Epithelial cell of proximal tubule (primary cell): ENCODE measurements around the gene NLK. TPM values are rescaled to one million over a fixed set of nuclear protein-coding genes. Genes with fewer than 3 reads are reported as not detected.

Source experiments
- DNase-seq: peaks from one replicate; pipeline ENCODE4 v3.0.0-alpha.2; 2011; ENCODE audit warnings: low read depth
- H3K4me3 ChIP-seq: 2 replicates; pipeline ENCODE4 v1.5.1; 2011; ENCODE audit warnings: low read depth, mild to moderate bottlenecking, low read length
- CTCF ChIP-seq: conservative IDR thresholded peaks from 2 replicates; pipeline ENCODE4 v1.5.1; 2012; ENCODE audit warnings: low read depth, mild to moderate bottlenecking, low read length
- total RNA-seq: library from RNA; depleted of rRNA; stranded (reverse); fragments of >200 nt; gene quantifications from 2 replicates; pipeline ENCODE4 v1.2.3, GENCODE V29; 2015

The NLK gene
- total RNA-seq, 1 donor from 2014 or later: 18.6 TPM

GRCh38 chr17:28160610-28161009, 118.1 kb downstream of the NLK start:
- no peak for DNase-seq
- no peak for TF ChIP-seq CTCF

DNA sequence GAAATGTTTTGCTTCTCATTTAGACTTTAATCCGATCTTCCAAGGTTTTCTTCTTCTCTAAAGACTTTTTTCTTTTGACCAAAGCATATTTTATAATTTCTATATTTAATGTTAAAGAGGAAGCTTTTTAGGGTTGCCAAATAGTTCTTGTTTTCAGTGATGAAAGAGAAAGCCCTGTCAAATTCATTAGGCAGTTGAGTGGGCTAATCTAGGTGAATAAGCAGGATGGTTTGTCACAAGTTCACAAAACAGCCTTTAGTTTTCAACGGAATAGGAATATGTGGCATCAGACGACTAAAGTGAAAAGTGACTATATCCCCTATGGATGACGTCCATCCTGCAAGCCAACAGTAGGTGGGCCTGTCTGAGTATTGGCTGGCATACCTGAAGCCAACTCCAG, 118.8 kb downstream of the NLK start:
- DNase-seq: no peak
- TF ChIP-seq CTCF: no peak
- no peak overlapping the region for H3K4me3 ChIP-seq

More at GRCh38 chr17:28160610-28161009, 118.1 kb downstream of the NLK start:
- no peak overlapping the region for H3K4me3 ChIP-seq

- no peak for DNase-seq
- no peak for TF ChIP-seq CTCF
- H3K4me3 ChIP-seq: no peak overlapping the region
Observed at GRCh38 chr17:28166478-28166877, 124.0 kb downstream of the NLK start.

GRCh38 chr17:28169621-28170349, 127.3 kb downstream of the NLK start:
- H3K4me3 ChIP-seq: no peak overlapping the region
- no peak for DNase-seq
- TF ChIP-seq CTCF: no peak

DNA sequence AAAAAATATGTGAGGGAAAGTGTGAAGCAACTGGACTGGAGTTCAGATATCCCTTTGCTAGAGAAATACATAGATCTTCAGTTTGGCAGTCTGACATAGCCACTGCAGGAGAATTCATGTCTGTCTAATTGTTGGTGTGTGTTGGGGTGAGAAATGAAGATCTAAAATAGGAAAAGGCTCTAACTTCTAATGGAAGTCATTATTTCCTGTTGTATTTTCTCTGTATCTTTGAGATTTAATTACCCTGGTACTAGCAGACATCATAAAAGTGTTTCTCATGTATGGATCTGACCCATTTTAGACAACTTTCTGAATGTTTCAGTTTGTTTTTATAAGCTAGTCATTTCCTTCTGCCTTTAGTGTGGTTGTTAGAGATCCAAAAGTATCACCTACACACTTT, 128.3 kb downstream of the NLK start:
- TF ChIP-seq CTCF: no peak

GRCh38 chr17:28173031-28173561, 130.6 kb downstream of the NLK start:
- no peak for TF ChIP-seq CTCF
- H3K4me3 ChIP-seq: no peak overlapping the region
- DNase-seq: no peak

More for the DNA sequence above, 128.3 kb downstream of the NLK start:
- DNase-seq: no peak
- H3K4me3 ChIP-seq: no peak overlapping the region

- no peak for TF ChIP-seq CTCF
- H3K4me3 ChIP-seq: no peak overlapping the region
- no peak for DNase-seq
Observed at GRCh38 chr17:28173801-28174200, 131.3 kb downstream of the NLK start.
